ENCODE results near the gene MAGED4. TPM values are rescaled to one million over a fixed set of nuclear protein-coding genes. Genes with fewer than 3 reads are reported as not detected.
A peak's percentile ranks its signal among the peaks of the same experiment; 100 is the strongest.
"Not testable (repeated sequence)": the region's sequence is repeated elsewhere in the genome, so short reads cannot be mapped to it uniquely, and the experiment has no call there.

The MAGED4 gene
- 1 to 10 TPM in 1 of 2 donors, under 1 TPM in 1; 0.55 to 5.0 TPM for total RNA-seq
- 1 to 10 TPM in 1 of 2 donors, under 1 TPM in 1; 0.08 to 2.0 TPM for polyA plus RNA-seq
- long read RNA-seq, donor 1, partial matches to known transcripts: 44 of 50 reads
- long read RNA-seq, donor 1, other reads (novel, unspliced or antisense): 0 of 50 reads
- long read RNA-seq, donor 2, partial matches to known transcripts: 19 of 20 reads
- long read RNA-seq, donor 2, other reads (novel, unspliced or antisense): 0 of 20 reads
- long read RNA-seq, donor 3, partial matches to known transcripts: 12 of 13 reads
- long read RNA-seq, donor 3, other reads (novel, unspliced or antisense): 0 of 13 reads
- long read RNA-seq, donor 4, partial matches to known transcripts: 10 of 10 reads
- long read RNA-seq, donor 4, other reads (novel, unspliced or antisense): 0 of 10 reads
- long read RNA-seq, donor 5, partial matches to known transcripts: 24 of 25 reads
- long read RNA-seq, donor 5, other reads (novel, unspliced or antisense): 0 of 25 reads

GRCh38 chrX:52184440-52185077, at the start of gene MAGED4:
MAGED4 (plus strand) TSS chrX:52184888; CDS start chrX:52185923, 1,035 bp downstream.
- H3K27me3 ChIP-seq (ENCODE audit: control insufficient read depth in 3 of 3, insufficient read depth in 3 of 3, low read length in 2 of 3); H3K4me3 ChIP-seq; H3K9ac ChIP-seq (ENCODE audit: insufficient read depth in 1 of 2, low read length in 2 of 2); H3K9me3 ChIP-seq (ENCODE audit: control insufficient read depth in 4 of 4, insufficient read depth in 3 of 4, low read length in 3 of 4); H3K27ac ChIP-seq (ENCODE audit: low read depth in 1 of 2, low read length in 1 of 2); DNase-seq; H3K36me3 ChIP-seq (ENCODE audit: control insufficient read depth in 4 of 4, insufficient read depth in 4 of 4, low read length in 4 of 4); H3K4me1 ChIP-seq (ENCODE audit: control insufficient read depth in 5 of 5, insufficient read depth in 5 of 5, low read length in 5 of 5): not testable (repeated sequence)
- WGBS, 2 donors: no CpG with 5 or more reads among the region's 40 CpGs
- peak; percentile 63 for ATAC-seq (ENCODE audit: insufficient read depth, low FRiP score)

GRCh38 chrX:52138830-52139544, 45.7 kb upstream of the MAGED4 start:
- no peak for TF ChIP-seq CTCF (IDR thresholded peaks at IDR 0.05; ENCODE audit: control extremely low read depth, extremely low read depth)
- no peak for ATAC-seq (ENCODE audit: insufficient read depth, low FRiP score)
- H3K9me3 ChIP-seq (ENCODE audit: control insufficient read depth in 4 of 4, insufficient read depth in 3 of 4, low read length in 3 of 4): peaks cover 0 to 8% (median 0%) of the 10 kb centered on the region in 4 donors
- 87 to 93% methylated on average over 2 of the region's 2 CpGs for WGBS, 2 donors
- no peaks in the 10 kb centered on the region for H3K4me1 ChIP-seq (ENCODE audit: control insufficient read depth in 5 of 5, insufficient read depth in 5 of 5, low read length in 5 of 5)
- H3K9ac ChIP-seq (ENCODE audit: insufficient read depth in 1 of 2, low read length in 2 of 2): no peak overlapping the region
- H3K27ac ChIP-seq (ENCODE audit: low read depth in 1 of 2, low read length in 1 of 2): no peak overlapping the region
- no peak for DNase-seq
- no peaks in the 10 kb centered on the region for H3K27me3 ChIP-seq (ENCODE audit: control insufficient read depth in 3 of 3, insufficient read depth in 3 of 3, low read length in 2 of 3)
- no peak overlapping the region for H3K4me3 ChIP-seq
- no peaks in the 10 kb centered on the region for H3K36me3 ChIP-seq (ENCODE audit: control insufficient read depth in 4 of 4, insufficient read depth in 4 of 4, low read length in 4 of 4)

- no peak for TF ChIP-seq CTCF (IDR thresholded peaks at IDR 0.05; ENCODE audit: control extremely low read depth, extremely low read depth)
- H3K4me1 ChIP-seq (ENCODE audit: control insufficient read depth in 5 of 5, insufficient read depth in 5 of 5, low read length in 5 of 5): no peaks in the 10 kb centered on the region
These were observed 45.2 kb upstream of the MAGED4 start for GRCh38 chrX:52139545-52139895.

GRCh38 chrX:52140020-52140419, 44.7 kb upstream of the MAGED4 start:
- no peak for TF ChIP-seq CTCF (IDR thresholded peaks at IDR 0.05; ENCODE audit: control extremely low read depth, extremely low read depth)
- Histone ChIP-seq H3K4me1 (ENCODE audit: control insufficient read depth in 5 of 5, insufficient read depth in 5 of 5, low read length in 5 of 5) (no peaks in the 10 kb centered on the region), H3K36me3 (ENCODE audit: control insufficient read depth in 4 of 4, insufficient read depth in 4 of 4, low read length in 4 of 4) (no peaks in the 10 kb centered on the region), H3K27ac (ENCODE audit: low read depth in 1 of 2, low read length in 1 of 2) (no peak overlapping the region), H3K27me3 (ENCODE audit: control insufficient read depth in 3 of 3, insufficient read depth in 3 of 3, low read length in 2 of 3) (no peaks in the 10 kb centered on the region), H3K4me3 (no peak overlapping the region), H3K9ac (ENCODE audit: insufficient read depth in 1 of 2, low read length in 2 of 2) (no peak overlapping the region), H3K9me3 (ENCODE audit: control insufficient read depth in 4 of 4, insufficient read depth in 3 of 4, low read length in 3 of 4) (peaks cover 0 to 8% (median 0%) of the 10 kb centered on the region in 4 donors)
- no peak for ATAC-seq (ENCODE audit: insufficient read depth, low FRiP score)
- no peak for DNase-seq
- WGBS, 2 donors: 58 to 92% methylated on average over 1 of the region's 1 CpG

More at GRCh38 chrX:52139545-52139895, 45.2 kb upstream of the MAGED4 start:
- H3K27ac ChIP-seq (ENCODE audit: low read depth in 1 of 2, low read length in 1 of 2): no peak overlapping the region
- peaks cover 0 to 8% (median 0%) of the 10 kb centered on the region in 4 donors for H3K9me3 ChIP-seq (ENCODE audit: control insufficient read depth in 4 of 4, insufficient read depth in 3 of 4, low read length in 3 of 4)
- no peak for ATAC-seq (ENCODE audit: insufficient read depth, low FRiP score)
- H3K4me3 ChIP-seq: no peak overlapping the region
- no peaks in the 10 kb centered on the region for H3K36me3 ChIP-seq (ENCODE audit: control insufficient read depth in 4 of 4, insufficient read depth in 4 of 4, low read length in 4 of 4)
- DNase-seq: no peak
- H3K9ac ChIP-seq (ENCODE audit: insufficient read depth in 1 of 2, low read length in 2 of 2): no peak overlapping the region
- H3K27me3 ChIP-seq (ENCODE audit: control insufficient read depth in 3 of 3, insufficient read depth in 3 of 3, low read length in 2 of 3): no peaks in the 10 kb centered on the region

- H3K4me1 ChIP-seq (ENCODE audit: control insufficient read depth in 5 of 5, insufficient read depth in 5 of 5, low read length in 5 of 5); DNase-seq; H3K4me3 ChIP-seq; H3K27ac ChIP-seq (ENCODE audit: low read depth in 1 of 2, low read length in 1 of 2); ATAC-seq (ENCODE audit: insufficient read depth, low FRiP score); H3K27me3 ChIP-seq (ENCODE audit: control insufficient read depth in 3 of 3, insufficient read depth in 3 of 3, low read length in 2 of 3); H3K36me3 ChIP-seq (ENCODE audit: control insufficient read depth in 4 of 4, insufficient read depth in 4 of 4, low read length in 4 of 4); H3K9ac ChIP-seq (ENCODE audit: insufficient read depth in 1 of 2, low read length in 2 of 2); H3K9me3 ChIP-seq (ENCODE audit: control insufficient read depth in 4 of 4, insufficient read depth in 3 of 4, low read length in 3 of 4): not testable (repeated sequence)
- 92 to 96% methylated on average over 8 to 10 of the region's 10 CpGs for WGBS, 2 donors
These were observed 34.0 kb upstream of the MAGED4 start for GRCh38 chrX:52150667-52151066.
